DMS153 (cell line): ENCODE measurements around the gene ACACB.
"Not testable (repeated sequence)": the region's sequence is repeated elsewhere in the genome, so short reads cannot be mapped to it uniquely, and the experiment has no call there.

ENCODE experiments used
- DNase-seq: peaks from one replicate; lab custom pipeline; 2025; lab: John Stamatoyannopoulos, UW

The ACACB gene

GRCh38 chr12:109140560-109140959 lies 24.2 kb downstream of the ACACB start:
- no peak for DNase-seq

GRCh38 chr12:109144224-109144623 lies 27.8 kb downstream of the ACACB start:
- no peak for DNase-seq

GRCh38 chr12:109147126-109147525 lies 30.7 kb downstream of the ACACB start:
- not testable (repeated sequence) for DNase-seq

GRCh38 chr12:109147954-109148353 lies 31.6 kb downstream of the ACACB start:
- DNase-seq = no peak

GRCh38 chr12:109150124-109150640 lies 33.8 kb downstream of the ACACB start:
- DNase-seq = no peak

GRCh38 chr12:109151457-109151856 lies 35.1 kb downstream of the ACACB start:
- no peak for DNase-seq

- DNase-seq = no peak
These were observed 37.5 kb downstream of the ACACB start for GRCh38 chr12:109153821-109154441.

GRCh38 chr12:109154451-109155438 lies 38.4 kb downstream of the ACACB start:
- DNase-seq = peak; percentile 44

GRCh38 chr12:109156036-109156435 lies 39.6 kb downstream of the ACACB start:
- no peak for DNase-seq

- no peak for DNase-seq
These were observed 40.2 kb downstream of the ACACB start for GRCh38 chr12:109156586-109156985.

GRCh38 chr12:109157986-109158385 lies 41.6 kb downstream of the ACACB start:
- no peak for DNase-seq

- DNase-seq = no peak
These were observed 44.0 kb downstream of the ACACB start for GRCh38 chr12:109160433-109160832.

- no peak for DNase-seq
These were observed 44.5 kb downstream of the ACACB start for GRCh38 chr12:109160873-109161272.

- no peak for DNase-seq
These were observed 46.2 kb downstream of the ACACB start for GRCh38 chr12:109162551-109162950.

- no peak for DNase-seq
These were observed 46.8 kb downstream of the ACACB start for GRCh38 chr12:109163167-109163566.

- DNase-seq = no peak
These were observed 49.2 kb downstream of the ACACB start for GRCh38 chr12:109165599-109165998.

- DNase-seq = no peak
These were observed 50.0 kb downstream of the ACACB start for GRCh38 chr12:109166371-109166770.

GRCh38 chr12:109167781-109168180 lies 51.4 kb downstream of the ACACB start:
- no peak for DNase-seq

GRCh38 chr12:109169262-109169661 lies 52.9 kb downstream of the ACACB start:
- DNase-seq = no peak

GRCh38 chr12:109169686-109170085 lies 53.3 kb downstream of the ACACB start:
- no peak for DNase-seq

GRCh38 chr12:109170324-109170723 lies 53.9 kb downstream of the ACACB start:
- DNase-seq = no peak

- DNase-seq = not testable (repeated sequence)
These were observed 56.4 kb downstream of the ACACB start for GRCh38 chr12:109172787-109173186.
